ENCODE results near the gene REC8.

Gene REC8

DNA sequence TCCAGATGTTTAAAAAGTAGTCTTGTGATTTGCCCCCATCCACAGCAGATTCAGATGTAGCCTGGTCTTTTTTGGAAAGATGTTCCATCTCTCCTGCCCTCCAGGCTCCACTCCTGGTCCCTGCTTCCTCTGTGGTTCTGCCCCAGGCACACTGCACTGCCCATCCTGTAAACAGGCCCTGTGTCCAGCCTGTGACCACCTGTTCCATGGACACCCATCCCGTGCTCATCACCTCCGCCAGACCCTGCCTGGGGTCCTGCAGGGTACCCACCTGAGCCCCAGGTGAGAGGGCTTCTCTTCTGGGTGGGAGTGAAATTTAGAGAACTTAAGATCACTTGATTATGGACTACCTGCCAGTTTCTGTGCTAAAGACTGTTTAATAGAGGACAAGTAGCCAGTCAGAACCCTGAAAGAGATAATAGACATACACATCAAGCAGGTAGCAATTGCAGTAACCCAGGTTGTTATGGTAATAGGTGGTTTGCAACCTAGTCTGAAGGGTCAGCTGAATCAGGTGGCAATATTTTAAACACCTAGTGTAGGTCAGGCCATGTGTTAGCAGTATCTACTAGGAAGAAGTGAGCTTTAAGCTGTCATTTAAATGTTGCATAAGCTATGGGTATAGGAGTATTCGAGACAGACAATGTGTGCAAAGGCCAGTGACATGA is 22.4 kb upstream of the REC8 start:
- TF ChIP-seq, protein P1, sequence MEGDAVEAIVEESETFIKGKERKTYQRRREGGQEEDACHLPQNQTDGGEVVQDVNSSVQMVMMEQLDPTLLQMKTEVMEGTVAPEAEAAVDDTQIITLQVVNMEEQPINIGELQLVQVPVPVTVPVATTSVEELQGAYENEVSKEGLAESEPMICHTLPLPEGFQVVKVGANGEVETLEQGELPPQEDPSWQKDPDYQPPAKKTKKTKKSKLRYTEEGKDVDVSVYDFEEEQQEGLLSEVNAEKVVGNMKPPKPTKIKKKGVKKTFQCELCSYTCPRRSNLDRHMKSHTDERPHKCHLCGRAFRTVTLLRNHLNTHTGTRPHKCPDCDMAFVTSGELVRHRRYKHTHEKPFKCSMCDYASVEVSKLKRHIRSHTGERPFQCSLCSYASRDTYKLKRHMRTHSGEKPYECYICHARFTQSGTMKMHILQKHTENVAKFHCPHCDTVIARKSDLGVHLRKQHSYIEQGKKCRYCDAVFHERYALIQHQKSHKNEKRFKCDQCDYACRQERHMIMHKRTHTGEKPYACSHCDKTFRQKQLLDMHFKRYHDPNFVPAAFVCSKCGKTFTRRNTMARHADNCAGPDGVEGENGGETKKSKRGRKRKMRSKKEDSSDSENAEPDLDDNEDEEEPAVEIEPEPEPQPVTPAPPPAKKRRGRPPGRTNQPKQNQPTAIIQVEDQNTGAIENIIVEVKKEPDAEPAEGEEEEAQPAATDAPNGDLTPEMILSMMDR (IDR thresholded peaks at IDR 0.05; ENCODE audit: low read depth, low read length) = no peak

DNA sequence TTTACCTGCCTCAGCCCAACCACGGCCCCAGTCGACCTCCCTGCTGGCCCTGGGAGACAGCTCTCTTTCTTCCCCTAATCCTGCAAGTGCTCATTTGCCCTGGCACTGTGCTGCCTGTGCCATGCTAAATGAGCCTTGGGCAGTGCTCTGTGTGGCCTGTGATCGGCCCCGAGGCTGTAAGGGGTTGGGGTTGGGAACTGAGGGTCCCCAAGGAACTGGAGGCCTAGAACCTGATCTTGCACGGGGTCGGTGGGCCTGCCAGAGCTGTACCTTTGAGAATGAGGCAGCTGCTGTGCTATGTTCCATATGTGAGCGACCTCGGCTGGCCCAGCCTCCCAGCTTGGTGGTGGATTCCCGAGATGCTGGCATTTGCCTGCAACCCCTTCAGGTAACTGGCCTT is 21.8 kb upstream of the REC8 start:
- in situ Hi-C loops (cut with HindIII; ENCODE audit: low sequenced_read_pairs) = no loop called here
- TF ChIP-seq, protein P1 (IDR thresholded peaks at IDR 0.05; ENCODE audit: low read depth, low read length) = no peak
- no peak for DNase-seq (ENCODE audit: low read depth, low spot score)
- H3K4me3 ChIP-seq (ENCODE audit: low read depth, low read length) = no peak overlapping the region

More for the DNA sequence above, 22.4 kb upstream of the REC8 start:
- DNase-seq (ENCODE audit: low read depth, low spot score) = no peak
- in situ Hi-C loops (cut with HindIII; ENCODE audit: low sequenced_read_pairs) = no loop called here
- no peak overlapping the region for H3K4me3 ChIP-seq (ENCODE audit: low read depth, low read length)

DNA sequence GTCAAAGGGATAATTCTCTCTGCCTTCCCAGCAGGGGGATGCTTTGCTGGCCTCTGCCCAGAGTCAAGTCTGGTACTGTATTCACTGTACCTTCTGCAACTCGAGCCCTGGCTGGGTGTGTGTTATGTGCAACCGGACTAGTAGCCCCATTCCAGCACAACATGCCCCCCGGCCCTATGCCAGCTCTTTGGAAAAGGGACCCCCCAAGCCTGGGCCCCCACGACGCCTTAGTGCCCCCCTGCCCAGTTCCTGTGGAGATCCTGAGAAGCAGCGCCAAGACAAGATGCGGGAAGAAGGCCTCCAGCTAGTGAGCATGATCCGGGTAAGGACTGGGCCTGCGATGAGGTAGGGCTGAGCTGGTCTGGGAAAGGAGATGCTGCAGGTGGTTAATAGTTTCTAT is 21.3 kb upstream of the REC8 start:
- in situ Hi-C loops (cut with HindIII; ENCODE audit: low sequenced_read_pairs) = no loop called here

DNA sequence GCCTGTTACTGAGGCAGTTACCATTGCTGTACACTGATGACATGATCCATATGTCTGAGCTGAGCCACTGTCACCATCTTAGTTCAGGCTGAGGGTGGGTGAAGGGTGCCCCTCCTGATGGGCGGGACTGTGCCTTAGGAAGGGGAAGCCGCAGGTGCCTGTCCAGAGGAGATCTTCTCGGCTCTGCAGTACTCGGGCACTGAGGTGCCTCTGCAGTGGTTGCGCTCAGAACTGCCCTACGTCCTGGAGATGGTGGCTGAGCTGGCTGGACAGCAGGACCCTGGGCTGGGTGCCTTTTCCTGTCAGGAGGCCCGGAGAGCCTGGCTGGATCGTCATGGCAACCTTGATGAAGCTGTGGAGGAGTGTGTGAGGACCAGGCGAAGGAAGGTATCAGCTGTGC is 20.9 kb upstream of the REC8 start:
- TF ChIP-seq, protein P1 (IDR thresholded peaks at IDR 0.05; ENCODE audit: low read depth, low read length) = no peak
- no peak for DNase-seq (ENCODE audit: low read depth, low spot score)
- H3K4me3 ChIP-seq (ENCODE audit: low read depth, low read length) = no peak overlapping the region
- in situ Hi-C loops (cut with HindIII; ENCODE audit: low sequenced_read_pairs) = no loop called here

More for the DNA sequence above, 21.3 kb upstream of the REC8 start:
- TF ChIP-seq, protein P1 (IDR thresholded peaks at IDR 0.05; ENCODE audit: low read depth, low read length) = no peak
- H3K4me3 ChIP-seq (ENCODE audit: low read depth, low read length) = no peak overlapping the region
- DNase-seq (ENCODE audit: low read depth, low spot score) = no peak

DNA sequence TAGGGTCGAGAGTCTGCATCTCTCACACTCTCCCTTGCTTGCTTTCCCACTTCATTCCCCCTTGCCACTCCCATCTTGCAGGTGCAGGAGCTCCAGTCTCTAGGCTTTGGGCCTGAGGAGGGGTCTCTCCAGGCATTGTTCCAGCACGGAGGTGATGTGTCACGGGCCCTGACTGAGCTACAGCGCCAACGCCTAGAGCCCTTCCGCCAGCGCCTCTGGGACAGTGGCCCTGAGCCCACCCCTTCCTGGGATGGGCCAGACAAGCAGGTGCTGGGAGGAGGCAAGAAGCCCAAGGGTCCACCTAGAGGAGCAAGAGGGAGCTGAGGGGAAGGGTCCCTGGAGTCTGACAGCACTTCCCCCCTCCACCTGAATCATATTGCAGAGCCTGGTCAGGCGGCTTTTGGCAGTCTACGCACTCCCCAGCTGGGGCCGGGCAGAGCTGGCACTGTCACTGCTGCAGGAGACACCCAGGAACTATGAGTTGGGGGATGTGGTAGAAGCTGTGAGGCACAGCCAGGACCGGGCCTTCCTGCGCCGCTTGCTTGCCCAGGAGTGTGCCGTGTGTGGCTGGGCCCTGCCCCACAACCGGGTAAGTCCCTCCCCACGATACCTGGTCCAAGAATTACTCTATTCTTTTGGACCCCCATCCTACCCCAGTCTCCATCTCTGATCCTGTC is 20.3 kb upstream of the REC8 start:
- no peak for DNase-seq (ENCODE audit: low read depth, low spot score)
- TF ChIP-seq, protein P1 (IDR thresholded peaks at IDR 0.05; ENCODE audit: low read depth, low read length) = no peak
- in situ Hi-C loops (cut with HindIII; ENCODE audit: low sequenced_read_pairs) = no loop called here
- H3K4me3 ChIP-seq (ENCODE audit: low read depth, low read length) = no peak overlapping the region

DNA sequence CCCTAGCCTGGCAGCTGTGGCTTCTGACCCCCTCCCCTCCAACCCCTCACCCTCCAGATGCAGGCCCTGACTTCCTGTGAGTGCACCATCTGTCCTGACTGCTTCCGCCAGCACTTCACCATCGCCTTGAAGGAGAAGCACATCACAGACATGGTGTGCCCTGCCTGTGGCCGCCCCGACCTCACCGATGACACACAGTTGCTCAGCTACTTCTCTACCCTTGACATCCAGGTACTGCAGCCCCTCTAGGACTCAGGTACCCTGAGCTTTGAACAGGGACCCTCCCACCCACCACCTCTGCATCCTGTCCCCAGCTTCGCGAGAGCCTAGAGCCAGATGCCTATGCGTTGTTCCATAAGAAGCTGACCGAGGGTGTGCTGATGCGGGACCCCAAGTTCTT is 16.8 kb upstream of the REC8 start:
- no peak overlapping the region for H3K4me3 ChIP-seq (ENCODE audit: low read depth, low read length)
- TF ChIP-seq, protein P1 (IDR thresholded peaks at IDR 0.05; ENCODE audit: low read depth, low read length) = no peak
- in situ Hi-C loops (cut with HindIII; ENCODE audit: low sequenced_read_pairs) = no loop called here
- DNase-seq (ENCODE audit: low read depth, low spot score) = no peak
